GM21367 (cell line): ENCODE results near the gene SHOX.
"Not testable (repeated sequence)": the region's sequence is repeated elsewhere in the genome, so short reads cannot be mapped to it uniquely, and the experiment has no call there.

Source experiments
- ATAC-seq: cut with Tn5 transposase; IDR thresholded peaks from one replicate; pipeline ENCODE4 v1.9.1; 2021; ENCODE audit not compliant: unreplicated experiment

SHOX gene

GRCh38 chrX:636981-637659 is 6.5 kb downstream of the SHOX start:
- ATAC-seq, result no peak

GRCh38 chrX:637660-638481 is 7.3 kb downstream of the SHOX start:
- no peak for ATAC-seq

DNA sequence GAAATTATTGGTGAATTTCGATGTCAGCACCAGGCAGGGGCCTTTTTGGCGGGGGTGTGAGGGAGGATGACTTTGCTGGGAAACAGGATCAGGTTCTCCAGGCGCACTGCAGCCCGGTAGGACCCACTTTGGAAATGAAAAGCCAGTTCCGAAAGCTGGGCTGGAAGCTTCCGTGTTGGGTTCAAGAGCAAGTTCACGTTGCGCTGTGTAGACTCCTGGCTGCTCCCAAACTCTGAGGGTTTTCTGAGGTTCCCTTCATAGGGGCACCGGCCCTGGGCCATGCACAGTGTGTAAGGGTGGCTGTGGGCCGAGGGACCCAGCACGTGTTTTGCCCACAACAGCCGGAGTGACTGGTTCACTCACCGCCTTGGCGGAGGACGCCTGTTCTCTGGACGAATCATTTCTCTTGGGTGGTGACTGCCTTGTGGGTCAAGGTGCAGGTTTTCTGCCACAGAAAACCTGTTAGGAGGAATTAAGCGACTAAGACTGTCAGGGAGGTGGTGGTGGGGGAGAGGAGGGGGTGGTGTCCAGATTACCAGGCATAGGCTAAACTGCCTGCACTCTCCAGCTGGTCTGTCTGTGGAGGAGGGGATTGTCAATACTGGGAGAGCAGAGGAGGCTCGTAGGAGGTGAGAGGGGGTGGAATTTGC is 8.0 kb downstream of the SHOX start:
- no peak for ATAC-seq

DNA sequence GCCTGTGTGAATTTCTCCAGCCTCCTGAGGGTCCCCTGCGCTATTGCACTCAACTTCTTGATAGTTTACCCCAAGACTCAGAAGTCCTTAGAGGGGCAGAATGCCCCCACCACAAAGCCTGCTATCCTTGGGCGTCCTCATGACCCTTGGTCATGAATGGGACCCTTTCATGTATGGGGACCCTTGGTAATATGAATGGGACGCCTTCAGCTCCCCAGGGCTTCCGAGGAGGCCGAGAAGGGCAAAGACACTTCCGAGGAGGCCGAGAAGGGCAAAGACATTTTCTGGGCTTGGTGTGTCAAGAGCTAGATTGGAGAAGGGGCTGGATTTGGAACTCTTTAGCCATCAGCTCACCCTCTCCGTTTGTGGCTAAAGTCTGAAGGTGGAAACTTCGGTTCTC is 8.6 kb downstream of the SHOX start:
- no peak for ATAC-seq

GRCh38 chrX:640641-641040 is 10.1 kb downstream of the SHOX start:
- no peak for ATAC-seq

GRCh38 chrX:641671-642435 is 11.3 kb downstream of the SHOX start:
- no peak for ATAC-seq

DNA sequence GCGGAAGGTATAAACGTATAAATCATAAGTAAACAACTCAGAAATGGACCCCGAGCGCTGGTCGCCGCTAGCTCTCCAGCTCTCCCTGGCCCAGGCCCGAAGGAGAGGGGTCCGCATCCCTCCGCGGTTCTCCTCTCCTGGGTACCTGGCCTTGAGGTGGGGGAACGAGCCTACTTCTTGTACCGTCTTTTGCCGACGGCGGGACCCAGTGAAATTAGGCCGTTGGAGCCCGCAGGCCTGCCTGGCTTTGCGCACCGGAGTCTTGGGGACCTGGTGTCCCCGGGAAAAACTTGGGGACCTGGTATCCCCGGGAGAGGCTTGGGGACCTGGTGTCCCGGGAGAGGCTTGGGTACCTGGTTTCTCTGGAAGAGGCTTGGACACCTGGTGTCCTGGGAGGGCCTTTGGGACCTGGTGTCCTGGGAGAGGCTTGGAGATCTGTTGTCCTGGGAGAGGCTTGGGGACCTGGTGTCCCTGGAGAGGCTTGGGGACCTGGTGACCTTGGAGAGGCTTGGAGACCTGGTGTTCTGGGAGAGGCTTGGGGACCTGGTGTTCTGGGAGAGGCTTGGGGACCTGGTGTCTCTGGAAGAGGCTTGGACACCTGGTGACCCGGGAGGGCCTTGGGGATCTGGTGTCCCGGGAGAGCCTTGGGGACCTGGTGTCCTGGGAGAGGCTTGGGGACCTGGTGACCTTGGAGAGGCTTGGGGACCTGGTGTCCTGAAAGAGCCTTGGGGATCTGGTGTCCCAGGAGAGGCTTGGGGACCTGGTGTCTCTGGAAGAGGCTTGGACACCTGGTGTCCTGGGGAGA is 12.0 kb downstream of the SHOX start:
- ATAC-seq, result no peak

DNA sequence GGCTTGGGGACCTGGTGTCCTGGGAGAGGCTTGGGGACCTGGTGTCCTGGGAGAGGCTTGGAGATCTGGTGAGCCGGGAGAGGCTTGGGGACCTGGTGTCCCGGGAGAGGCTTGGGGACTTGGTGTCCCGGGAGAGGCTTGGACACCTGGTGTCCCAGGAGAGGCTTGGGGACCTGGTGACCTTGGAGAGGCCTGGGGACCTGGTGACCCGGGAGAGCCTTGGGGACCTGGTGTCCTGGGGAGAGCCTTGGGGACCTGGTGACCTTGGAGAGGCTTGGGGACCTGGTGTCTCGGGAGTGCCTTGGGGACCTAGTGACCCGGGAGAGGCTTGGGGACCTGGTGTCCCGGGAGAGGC is 12.6 kb downstream of the SHOX start:
- ATAC-seq, result no peak

DNA sequence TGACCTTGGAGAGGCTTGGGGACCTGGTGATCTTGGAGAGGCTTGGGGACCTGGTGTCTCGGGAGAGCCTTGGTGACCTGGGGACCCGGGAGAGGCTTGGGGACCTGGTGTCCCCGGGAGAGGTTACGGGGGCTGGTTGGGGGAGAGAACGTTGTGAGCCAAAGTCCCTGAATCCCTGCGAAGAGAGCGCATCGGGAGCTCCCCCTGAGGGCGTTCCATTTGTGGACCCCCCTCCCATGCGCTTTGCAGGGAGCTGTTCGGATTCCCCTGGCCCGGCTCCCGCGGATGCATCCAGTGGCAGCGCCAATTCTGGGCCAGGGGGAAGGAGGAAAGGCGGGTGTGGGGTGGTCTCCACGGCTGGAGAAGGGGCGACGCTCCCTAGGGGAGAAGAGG is 13.3 kb downstream of the SHOX start:
- ATAC-seq, result no peak

GRCh38 chrX:644304-645281 is 14.0 kb downstream of the SHOX start:
- no peak for ATAC-seq

- ATAC-seq, result no peak
These were observed 15.6 kb downstream of the SHOX start for GRCh38 chrX:646228-646495.

DNA sequence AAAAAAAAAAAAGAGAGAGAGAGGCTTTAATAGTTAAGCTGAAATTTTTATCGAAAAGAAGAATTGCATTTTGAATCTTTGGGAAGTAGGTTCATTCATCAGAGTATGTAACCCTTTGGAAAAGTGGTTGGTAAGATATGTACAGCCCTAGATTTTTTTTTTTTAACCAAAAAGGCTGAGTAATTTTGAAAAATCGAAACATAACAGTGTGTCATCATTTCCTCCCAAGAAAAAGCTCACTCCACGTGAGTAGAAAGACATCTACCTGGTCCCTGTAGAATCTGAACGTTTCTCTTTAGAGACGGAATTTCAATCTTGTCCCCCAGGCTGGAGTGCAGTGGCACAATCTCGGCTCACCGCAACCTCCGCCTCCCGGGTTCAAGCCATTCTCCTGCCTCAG is 16.2 kb downstream of the SHOX start:
- no peak for ATAC-seq

DNA sequence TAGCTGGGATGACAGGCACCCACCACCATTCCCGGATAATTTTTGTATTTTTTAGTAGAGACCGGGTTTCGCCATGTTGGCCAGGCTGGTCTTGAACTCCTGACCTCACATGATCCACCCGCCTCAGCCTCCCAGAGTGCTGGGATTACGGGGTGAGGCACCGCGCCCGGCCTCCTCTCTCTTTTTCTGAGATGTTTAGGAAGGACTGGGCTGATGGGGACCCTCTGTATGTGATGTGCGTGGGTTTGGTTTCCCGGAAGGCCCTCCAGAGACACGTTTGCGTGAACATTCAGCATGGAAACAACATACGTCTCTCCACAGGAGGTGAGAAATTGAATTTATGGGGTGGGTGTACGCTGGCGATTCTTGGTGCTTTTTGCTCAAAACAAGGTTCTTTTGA is 18.6 kb downstream of the SHOX start:
- ATAC-seq, result no peak

DNA sequence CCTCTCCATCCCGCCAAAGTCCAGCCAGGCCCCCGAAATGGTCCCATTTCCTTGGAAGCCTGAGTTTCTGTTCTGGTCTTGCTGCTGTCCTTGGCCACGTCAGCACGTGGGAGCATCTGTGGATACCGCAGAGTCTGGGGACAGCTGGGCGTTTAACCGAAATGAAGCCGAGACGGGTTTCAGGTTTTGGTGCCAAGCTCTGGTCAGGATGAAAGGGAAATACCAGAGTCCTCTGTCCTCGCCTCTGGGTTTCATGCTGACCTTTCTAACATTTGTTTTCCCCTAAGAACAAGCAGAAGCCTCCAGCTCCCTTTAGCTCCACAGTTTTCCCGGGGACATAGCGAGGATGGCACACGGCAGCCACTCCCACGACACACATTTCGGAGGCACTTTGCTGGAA is 19.7 kb downstream of the SHOX start:
- no peak for ATAC-seq

DNA sequence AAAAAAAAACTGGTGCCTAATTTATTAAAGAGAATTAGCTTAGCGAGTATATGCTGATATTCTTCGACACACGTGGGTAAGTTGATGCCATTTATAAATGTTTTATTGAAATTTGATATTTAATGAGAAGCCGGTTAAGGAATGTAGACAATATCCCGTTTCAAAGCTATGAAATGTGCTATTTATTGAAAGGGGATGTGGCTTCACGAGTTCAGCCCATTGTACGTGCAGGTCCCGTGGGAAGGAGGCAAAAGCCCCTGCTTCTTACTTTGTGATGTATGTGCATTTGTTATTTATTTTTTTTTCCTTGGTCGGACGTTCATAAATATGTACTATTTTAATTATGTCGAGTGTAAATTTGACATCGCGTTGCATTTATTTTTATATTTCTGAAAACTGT is 20.2 kb downstream of the SHOX start:
- ATAC-seq, result no peak

DNA sequence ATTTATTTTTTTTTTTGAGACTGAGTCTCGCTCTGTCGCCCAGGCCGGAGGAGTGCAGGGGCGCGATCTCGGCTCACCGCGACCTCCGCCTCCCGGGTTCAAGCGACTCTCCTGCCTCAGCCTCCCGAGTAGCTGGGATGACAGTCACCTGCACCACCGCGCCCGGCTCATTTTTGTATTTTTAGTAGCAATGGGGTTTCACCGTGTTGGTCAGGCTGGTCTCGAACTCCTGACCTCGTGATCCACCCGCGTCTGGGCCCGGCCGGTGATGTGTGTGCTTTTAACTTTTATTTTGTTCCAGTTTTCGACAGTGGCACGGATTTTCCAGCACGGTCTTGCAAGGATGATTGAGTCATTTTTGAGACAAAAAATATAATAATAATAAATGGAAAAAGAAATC is 21.3 kb downstream of the SHOX start:
- not testable (repeated sequence) for ATAC-seq

DNA sequence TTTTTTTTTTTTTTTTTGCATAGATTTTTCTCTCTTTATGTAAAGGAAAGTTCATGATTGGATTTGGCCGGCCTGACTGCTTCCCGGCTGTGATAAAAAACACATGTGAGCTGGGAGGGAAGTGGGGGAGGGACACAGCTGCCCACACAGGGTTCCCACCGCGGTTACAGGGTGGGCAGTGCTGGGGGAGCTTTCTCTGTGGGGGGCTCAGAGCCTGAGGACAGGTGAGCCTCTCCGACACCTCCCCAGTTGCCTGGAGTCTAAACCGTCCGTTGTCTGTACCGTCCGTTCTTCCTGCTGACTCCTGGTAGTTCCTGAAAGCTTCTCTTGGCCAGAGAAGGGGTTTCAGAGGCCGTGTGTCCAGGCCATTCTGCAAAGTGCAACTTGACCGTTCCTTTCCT is 21.8 kb downstream of the SHOX start:
- ATAC-seq, result no peak

- ATAC-seq, result no peak
These were observed 22.7 kb downstream of the SHOX start for GRCh38 chrX:653306-653705.

- ATAC-seq, result no peak
These were observed 30.6 kb downstream of the SHOX start for GRCh38 chrX:661154-661553.

DNA sequence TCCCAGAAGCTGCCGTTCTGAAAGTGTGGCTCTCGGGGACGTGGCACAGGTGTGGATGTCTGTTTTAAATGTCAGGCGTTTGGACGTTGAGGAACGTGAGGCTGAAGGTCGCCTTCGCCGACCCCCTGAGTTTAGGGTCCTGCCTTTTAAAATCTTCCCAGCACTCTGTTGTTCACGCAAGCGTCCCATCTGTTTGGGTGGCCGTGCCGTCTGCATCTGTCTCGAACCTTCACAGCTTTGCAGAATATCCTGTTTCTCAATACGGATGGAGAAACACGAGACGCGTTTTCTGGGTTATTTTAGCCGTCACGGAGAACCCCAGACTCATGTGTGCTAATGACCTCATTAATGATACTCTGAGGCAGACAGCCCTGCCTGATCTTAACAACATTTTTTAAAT is 31.5 kb downstream of the SHOX start:
- ATAC-seq, result no peak
